WTC11 (cell line): ENCODE results near the gene MAP6D1. TPM values are rescaled to one million over a fixed set of nuclear protein-coding genes. Genes with fewer than 3 reads are reported as not detected.

Experiments used
- ATAC-seq: fragments of 200-7000 bp; cut with Tn5 transposase; 2 replicates; pipeline ENCODE4 v1.10.0; 2021; ENCODE audit warnings: mild to moderate bottlenecking, moderate library complexity
- CTCF ChIA-PET: fragments of 300-600 bp; sonication (Branson Sonifier 250); formaldehyde crosslinking; loops from one replicate; lab custom pipeline; 2021; ENCODE audit warnings: antibody characterized with exemption; lab: Charles Lee
- POLR2A ChIA-PET: fragments of 350-600 bp; sonication (Branson Sonifier 250); formaldehyde crosslinking; loops from one replicate; lab custom pipeline; 2021; ENCODE audit warnings: antibody characterized with exemption; lab: Charles Lee
- DNase-seq: peaks from one replicate; pipeline ENCODE4 v3.0.0; 2021; ENCODE audit warnings: low spot score
- H3K27ac Mint-ChIP-seq: 2 replicates; pipeline ENCODE4 v1.8.0; 2021; ENCODE audit warnings: mixed read lengths
- H3K27me3 Mint-ChIP-seq: 2 replicates; pipeline ENCODE4 v1.8.0; 2021; ENCODE audit warnings: low read depth, mild to moderate bottlenecking, moderate library complexity, mixed read lengths
- H3K36me3 Mint-ChIP-seq: 2 replicates; pipeline ENCODE4 v1.8.0; 2021; ENCODE audit warnings: mixed read lengths
- H3K4me1 Mint-ChIP-seq: 2 replicates; pipeline ENCODE4 v1.8.0; 2022; ENCODE audit warnings: mixed read lengths
- H3K4me3 Mint-ChIP-seq: 2 replicates; pipeline ENCODE4 v1.8.0; 2021; ENCODE audit warnings: mild to moderate bottlenecking, moderate library complexity, mixed read lengths
- H3K9me3 Mint-ChIP-seq: 2 replicates; pipeline ENCODE4 v1.8.0; 2021; ENCODE audit warnings: mixed read lengths
- CREB1 ChIP-seq: sonication (generic); formaldehyde crosslinking; IDR thresholded peaks from 2 replicates; pipeline ENCODE4 v1.8.0; 2023; ENCODE audit warnings: mild to moderate bottlenecking, missing genetic modification reagents
- CREM ChIP-seq: sonication (generic); formaldehyde crosslinking; IDR thresholded peaks from 2 replicates; pipeline ENCODE4 v1.8.1; 2022; ENCODE audit warnings: mild to moderate bottlenecking, missing genetic modification reagents, moderate library complexity
- E2F1 ChIP-seq: sonication (generic); formaldehyde crosslinking; IDR thresholded peaks from 2 replicates; pipeline ENCODE4 v1.8.0; 2022; ENCODE audit warnings: mild to moderate bottlenecking, missing genetic modification reagents
- ERG ChIP-seq: fragments of 250-450 bp; sonication (Bioruptor Pico); IDR thresholded peaks from 2 replicates; pipeline ENCODE4 v1.8.0; 2021; ENCODE audit warnings: mild to moderate bottlenecking
- MXD4 ChIP-seq: fragments of 250-450 bp; sonication (Bioruptor Pico); IDR thresholded peaks from 2 replicates; pipeline ENCODE4 v1.8.0; 2021; ENCODE audit warnings: mild to moderate bottlenecking, moderate library complexity, borderline replicate concordance
- NFATC4 ChIP-seq: fragments of 250-450 bp; sonication (Bioruptor Pico); IDR thresholded peaks from 2 replicates; pipeline ENCODE4 v1.9.0; 2021; ENCODE audit warnings: mild to moderate bottlenecking
- NFYB ChIP-seq: sonication (generic); formaldehyde crosslinking; conservative IDR thresholded peaks from 2 replicates; pipeline ENCODE4 v1.8.0; 2022; ENCODE audit warnings: low read depth, missing genetic modification reagents
- OVOL2 ChIP-seq: fragments of 250-450 bp; sonication (Bioruptor Pico); IDR thresholded peaks from 2 replicates; pipeline ENCODE4 v1.9.0; 2021; ENCODE audit warnings: mild to moderate bottlenecking, borderline replicate concordance
- PRRX2 ChIP-seq: fragments of 250-450 bp; sonication (Bioruptor Pico); IDR thresholded peaks from 2 replicates; pipeline ENCODE4 v1.8.0; 2021; ENCODE audit warnings: mild to moderate bottlenecking
- RORB ChIP-seq: fragments of 250-450 bp; sonication (Bioruptor Pico); IDR thresholded peaks from 2 replicates; pipeline ENCODE4 v1.9.0; 2021; ENCODE audit warnings: mild to moderate bottlenecking
- SMAD4 ChIP-seq: sonication (generic); formaldehyde crosslinking; IDR thresholded peaks from 2 replicates; pipeline ENCODE4 v1.8.0; 2022; ENCODE audit warnings: mild to moderate bottlenecking, missing genetic modification reagents
- ZNF121 ChIP-seq: sonication (generic); formaldehyde crosslinking; IDR thresholded peaks from 2 replicates; pipeline ENCODE4 v1.8.0; 2023; ENCODE audit warnings: missing genetic modification reagents
- ZNF425 ChIP-seq: fragments of 250-450 bp; sonication (Bioruptor Pico); conservative IDR thresholded peaks from 2 replicates; pipeline ENCODE4 v1.9.0; 2021; ENCODE audit warnings: mild to moderate bottlenecking
- total RNA-seq: library from RNA; stranded (reverse); gene quantifications from 3 replicates; pipeline ENCODE4 v1.2.3, GENCODE V29; 2021
- TF ChIP-seq, protein P1 (sequence below): fragments of 250-450 bp; sonication (Bioruptor Pico); IDR thresholded peaks from 2 replicates; pipeline ENCODE4 v1.9.0; 2021; ENCODE audit warnings: mild to moderate bottlenecking
- TF ChIP-seq, protein P2 (sequence below): sonication (generic); formaldehyde crosslinking; conservative IDR thresholded peaks from 2 replicates; pipeline ENCODE4 v1.8.1; 2023; ENCODE audit warnings: mild to moderate bottlenecking, low read depth, missing genetic modification reagents, moderate library complexity
- TF ChIP-seq, protein P3 (sequence below): sonication (generic); formaldehyde crosslinking; IDR thresholded peaks from 2 replicates; pipeline ENCODE4 v1.8.0; 2022; ENCODE audit warnings: missing genetic modification reagents
- TF ChIP-seq, protein P4 (sequence below): sonication (generic); formaldehyde crosslinking; conservative IDR thresholded peaks from 2 replicates; pipeline ENCODE4 v1.8.1; 2022; ENCODE audit warnings: mild to moderate bottlenecking, missing genetic modification reagents
- TF ChIP-seq, protein P5 (sequence below): sonication (generic); formaldehyde crosslinking; IDR thresholded peaks from 2 replicates; pipeline ENCODE4 v1.8.1; 2022; ENCODE audit warnings: low read depth, missing genetic modification reagents, borderline replicate concordance

The MAP6D1 gene
- total RNA-seq, 1 experiment from 2014 or later, result 6.3 TPM

- no peaks in the 10 kb centered on the region for H3K9me3 Mint-ChIP-seq
- H3K4me3 Mint-ChIP-seq, result peak overlapping the region; percentile 65
- ChIA-PET CTCF (interaction anchor here (0.6 to 3.9 kb wide), 4 partner anchors 12 to 347 kb away, joined by 3 to 23 read pairs (median 4); partner anchors contain the start of gene PARL), POLR2A (no interaction called here)
- peaks cover 27% of the 10 kb centered on the region for H3K4me1 Mint-ChIP-seq
- TF ChIP-seq ZNF121 (CRISPR knock-in tag), result 0 out of 2 replicates have a peak, but pooled peaks have one; percentile 83
- TF ChIP-seq, protein P1, sequence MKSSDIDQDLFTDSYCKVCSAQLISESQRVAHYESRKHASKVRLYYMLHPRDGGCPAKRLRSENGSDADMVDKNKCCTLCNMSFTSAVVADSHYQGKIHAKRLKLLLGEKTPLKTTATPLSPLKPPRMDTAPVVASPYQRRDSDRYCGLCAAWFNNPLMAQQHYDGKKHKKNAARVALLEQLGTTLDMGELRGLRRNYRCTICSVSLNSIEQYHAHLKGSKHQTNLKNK (CRISPR knock-in tag), result no peak
- TF ChIP-seq, all 79 proteins: peak for 1
- H3K27me3 Mint-ChIP-seq, result peaks cover 12% of the 10 kb centered on the region
- no peaks in the 10 kb centered on the region; the same call in 1 of the 2 replicates for H3K36me3 Mint-ChIP-seq
- DNase-seq, result peak; percentile 13
- ATAC-seq, result no peak
- peak overlapping the region; percentile 77 for H3K27ac Mint-ChIP-seq
These were observed 1.3 kb upstream of the MAP6D1 start for GRCh38 chr3:183826448-183827250.

DNA sequence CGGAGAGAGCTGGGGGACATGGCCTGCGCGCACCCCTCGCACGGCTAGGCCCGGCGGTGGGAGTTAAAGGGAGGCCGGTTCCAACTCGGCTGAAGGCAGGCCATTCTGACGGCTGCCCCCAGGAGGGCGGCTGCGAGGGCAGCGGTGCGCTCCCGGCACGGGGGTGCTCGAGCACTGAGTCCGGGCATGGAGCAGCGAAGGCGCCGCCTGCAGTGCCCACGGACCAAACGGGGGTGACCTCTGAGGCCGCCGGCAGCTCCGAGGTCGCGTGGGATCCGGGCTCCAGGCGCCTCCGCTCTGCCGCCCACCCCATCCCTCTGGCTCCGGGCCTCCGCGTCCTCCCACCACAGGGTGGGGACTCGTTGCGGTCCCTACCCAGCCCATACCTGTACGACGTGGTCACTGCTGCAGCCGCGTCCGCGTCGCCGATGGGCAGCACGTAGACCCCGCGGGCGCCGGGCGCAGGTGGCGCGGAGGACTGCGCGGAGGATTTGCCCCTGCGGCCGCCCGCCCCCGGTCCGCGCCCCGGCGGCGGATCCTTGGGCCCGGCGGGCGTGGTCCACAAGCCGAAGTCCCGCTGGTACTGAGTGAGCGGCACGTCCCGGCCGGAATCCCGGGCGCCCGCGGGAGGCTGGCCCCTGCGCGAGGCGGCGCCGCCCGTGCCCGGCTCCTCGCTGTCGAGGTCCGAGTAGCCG, 469 bp downstream of the MAP6D1 start:
- peak; percentile 19 for ATAC-seq
- DNase-seq, result peak; percentile 43
- Mint-ChIP-seq H3K27ac (no peak overlapping the region), H3K4me1 (peaks cover 27% of the 10 kb centered on the region), H3K9me3 (no peaks in the 10 kb centered on the region), H3K36me3 (no peaks in the 10 kb centered on the region; the same call in 1 of the 2 replicates), H3K4me3 (peak overlapping the region; percentile 73), H3K27me3 (peaks cover 12% of the 10 kb centered on the region)
- POLR2A ChIA-PET, result interaction anchor here (1.1 kb wide), 1 partner anchor 109 kb away, joined by 3 read pairs; no protein-coding TSS in a partner anchor
- CTCF ChIA-PET, result interaction anchor here (0.6 to 3.9 kb wide), 9 partner anchors 10 to 739 kb away, joined by 3 to 23 read pairs (median 4); partner anchors contain the start of gene PARL
- TF ChIP-seq MXD4 (CRISPR knock-in tag) (no peak), CREM (CRISPR knock-in tag) (no peak), NFYB (CRISPR knock-in tag) (no peak), CREB1 (CRISPR knock-in tag) (no peak), RORB (no peak), ZNF425 (CRISPR knock-in tag) (no peak), OVOL2 (CRISPR knock-in tag) (no peak), PRRX2 (CRISPR knock-in tag) (no peak), NFATC4 (CRISPR knock-in tag) (no peak), E2F1 (CRISPR knock-in tag) (no peak), ERG (no peak), SMAD4 (no peak)
- TF ChIP-seq, protein P2, sequence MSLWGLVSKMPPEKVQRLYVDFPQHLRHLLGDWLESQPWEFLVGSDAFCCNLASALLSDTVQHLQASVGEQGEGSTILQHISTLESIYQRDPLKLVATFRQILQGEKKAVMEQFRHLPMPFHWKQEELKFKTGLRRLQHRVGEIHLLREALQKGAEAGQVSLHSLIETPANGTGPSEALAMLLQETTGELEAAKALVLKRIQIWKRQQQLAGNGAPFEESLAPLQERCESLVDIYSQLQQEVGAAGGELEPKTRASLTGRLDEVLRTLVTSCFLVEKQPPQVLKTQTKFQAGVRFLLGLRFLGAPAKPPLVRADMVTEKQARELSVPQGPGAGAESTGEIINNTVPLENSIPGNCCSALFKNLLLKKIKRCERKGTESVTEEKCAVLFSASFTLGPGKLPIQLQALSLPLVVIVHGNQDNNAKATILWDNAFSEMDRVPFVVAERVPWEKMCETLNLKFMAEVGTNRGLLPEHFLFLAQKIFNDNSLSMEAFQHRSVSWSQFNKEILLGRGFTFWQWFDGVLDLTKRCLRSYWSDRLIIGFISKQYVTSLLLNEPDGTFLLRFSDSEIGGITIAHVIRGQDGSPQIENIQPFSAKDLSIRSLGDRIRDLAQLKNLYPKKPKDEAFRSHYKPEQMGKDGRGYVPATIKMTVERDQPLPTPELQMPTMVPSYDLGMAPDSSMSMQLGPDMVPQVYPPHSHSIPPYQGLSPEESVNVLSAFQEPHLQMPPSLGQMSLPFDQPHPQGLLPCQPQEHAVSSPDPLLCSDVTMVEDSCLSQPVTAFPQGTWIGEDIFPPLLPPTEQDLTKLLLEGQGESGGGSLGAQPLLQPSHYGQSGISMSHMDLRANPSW (CRISPR knock-in tag), result no peak
- TF ChIP-seq, protein P3, sequence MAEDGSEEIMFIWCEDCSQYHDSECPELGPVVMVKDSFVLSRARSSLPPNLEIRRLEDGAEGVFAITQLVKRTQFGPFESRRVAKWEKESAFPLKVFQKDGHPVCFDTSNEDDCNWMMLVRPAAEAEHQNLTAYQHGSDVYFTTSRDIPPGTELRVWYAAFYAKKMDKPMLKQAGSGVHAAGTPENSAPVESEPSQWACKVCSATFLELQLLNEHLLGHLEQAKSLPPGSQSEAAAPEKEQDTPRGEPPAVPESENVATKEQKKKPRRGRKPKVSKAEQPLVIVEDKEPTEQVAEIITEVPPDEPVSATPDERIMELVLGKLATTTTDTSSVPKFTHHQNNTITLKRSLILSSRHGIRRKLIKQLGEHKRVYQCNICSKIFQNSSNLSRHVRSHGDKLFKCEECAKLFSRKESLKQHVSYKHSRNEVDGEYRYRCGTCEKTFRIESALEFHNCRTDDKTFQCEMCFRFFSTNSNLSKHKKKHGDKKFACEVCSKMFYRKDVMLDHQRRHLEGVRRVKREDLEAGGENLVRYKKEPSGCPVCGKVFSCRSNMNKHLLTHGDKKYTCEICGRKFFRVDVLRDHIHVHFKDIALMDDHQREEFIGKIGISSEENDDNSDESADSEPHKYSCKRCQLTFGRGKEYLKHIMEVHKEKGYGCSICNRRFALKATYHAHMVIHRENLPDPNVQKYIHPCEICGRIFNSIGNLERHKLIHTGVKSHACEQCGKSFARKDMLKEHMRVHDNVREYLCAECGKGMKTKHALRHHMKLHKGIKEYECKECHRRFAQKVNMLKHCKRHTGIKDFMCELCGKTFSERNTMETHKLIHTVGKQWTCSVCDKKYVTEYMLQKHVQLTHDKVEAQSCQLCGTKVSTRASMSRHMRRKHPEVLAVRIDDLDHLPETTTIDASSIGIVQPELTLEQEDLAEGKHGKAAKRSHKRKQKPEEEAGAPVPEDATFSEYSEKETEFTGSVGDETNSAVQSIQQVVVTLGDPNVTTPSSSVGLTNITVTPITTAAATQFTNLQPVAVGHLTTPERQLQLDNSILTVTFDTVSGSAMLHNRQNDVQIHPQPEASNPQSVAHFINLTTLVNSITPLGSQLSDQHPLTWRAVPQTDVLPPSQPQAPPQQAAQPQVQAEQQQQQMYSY (CRISPR knock-in tag), result no peak
- TF ChIP-seq, protein P4, sequence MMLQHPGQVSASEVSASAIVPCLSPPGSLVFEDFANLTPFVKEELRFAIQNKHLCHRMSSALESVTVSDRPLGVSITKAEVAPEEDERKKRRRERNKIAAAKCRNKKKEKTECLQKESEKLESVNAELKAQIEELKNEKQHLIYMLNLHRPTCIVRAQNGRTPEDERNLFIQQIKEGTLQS, result 0 out of 2 replicates have a peak, but pooled peaks have one; percentile 20
- TF ChIP-seq, protein P5, sequence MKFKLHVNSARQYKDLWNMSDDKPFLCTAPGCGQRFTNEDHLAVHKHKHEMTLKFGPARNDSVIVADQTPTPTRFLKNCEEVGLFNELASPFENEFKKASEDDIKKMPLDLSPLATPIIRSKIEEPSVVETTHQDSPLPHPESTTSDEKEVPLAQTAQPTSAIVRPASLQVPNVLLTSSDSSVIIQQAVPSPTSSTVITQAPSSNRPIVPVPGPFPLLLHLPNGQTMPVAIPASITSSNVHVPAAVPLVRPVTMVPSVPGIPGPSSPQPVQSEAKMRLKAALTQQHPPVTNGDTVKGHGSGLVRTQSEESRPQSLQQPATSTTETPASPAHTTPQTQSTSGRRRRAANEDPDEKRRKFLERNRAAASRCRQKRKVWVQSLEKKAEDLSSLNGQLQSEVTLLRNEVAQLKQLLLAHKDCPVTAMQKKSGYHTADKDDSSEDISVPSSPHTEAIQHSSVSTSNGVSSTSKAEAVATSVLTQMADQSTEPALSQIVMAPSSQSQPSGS (CRISPR knock-in tag), result no peak
